ENCODE data around the gene HLF. TPM values are rescaled to one million over a fixed set of nuclear protein-coding genes. Genes with fewer than 3 reads are reported as not detected.

HLF gene
- total and polyA plus RNA-seq, 2 of the 4 experiments (the other 2 are of a cell fraction) = 0.18 TPM; not detected in 1

- dilution Hi-C loops (cut with HindIII; ENCODE audit: low sequenced_read_pairs, unreplicated experiment) (no loop called here), in situ Hi-C loops (cut with MboI; ENCODE audit: low sequenced_read_pairs) (no loop called here), intact Hi-C loops (cut with micrococcal nuclease) (no loop called here)
- Histone ChIP-seq H3K27ac (ENCODE audit: insufficient read depth, low read length) (no peak overlapping the region), H3K4me2 (ENCODE audit: low read depth, low read length) (no peak overlapping the region), H2AK5ac (ENCODE audit: low read depth, low read length) (no peak overlapping the region), H3K36me3 (ENCODE audit: control insufficient read depth, insufficient read depth, low read length) (no peaks in the 10 kb centered on the region), H3K9me3 (ENCODE audit: control insufficient read depth, insufficient read depth, low read length) (no peaks in the 10 kb centered on the region), H3K4me1 (ENCODE audit: control insufficient read depth, insufficient read depth, low read length) (no peaks in the 10 kb centered on the region), H2AFZ (replicated peaks; ENCODE audit: low read length, poor library complexity) (no peak overlapping the region), H4K20me1 (ENCODE audit: insufficient read depth, low read length) (no peaks in the 10 kb centered on the region), H3K56ac (ENCODE audit: extremely low read depth, insufficient read depth, low read length) (no peak overlapping the region), H3K18ac (ENCODE audit: low read depth, low read length) (no peak overlapping the region), H3K14ac (replicated peaks; ENCODE audit: low read depth, low read length) (no peak overlapping the region), H4K8ac (ENCODE audit: low read depth in 2 of 2, low read length in 2 of 2) (no peak overlapping the region), H4K91ac (ENCODE audit: insufficient read depth, low read depth, low read length) (no peak overlapping the region), H2AK9ac (replicated peaks; ENCODE audit: low read depth, low read length, poor library complexity) (no peak overlapping the region), H3K79me1 (ENCODE audit: low read depth in 1 of 2, low read length in 2 of 2) (no peaks in the 10 kb centered on the region), H3K4ac (ENCODE audit: low read depth, low read length) (no peak overlapping the region), H3K9me1 (ENCODE audit: insufficient read depth, low read length) (no peaks in the 10 kb centered on the region), H2BK15ac (ENCODE audit: low read depth, low read length) (no peak overlapping the region), H3K23ac (ENCODE audit: low read depth, low read length) (no peak overlapping the region), H3K9ac (ENCODE audit: low read depth, low read length) (no peak overlapping the region), H2BK20ac (ENCODE audit: low read depth, low read length) (no peak overlapping the region), H3K27me3 (ENCODE audit: control insufficient read depth, insufficient read depth, low read length) (no peaks in the 10 kb centered on the region), H4K5ac (ENCODE audit: low read depth, low read length) (no peak overlapping the region), H2BK5ac (ENCODE audit: low read depth, low read length, poor library complexity, severe bottlenecking) (no peak overlapping the region), H2BK120ac (ENCODE audit: low read depth, low read length) (no peak overlapping the region), H3K4me3 (ENCODE audit: insufficient read depth, low read depth, low read length) (no peak overlapping the region)
- BruUV-seq (replicated peaks) = no TSS peak
- POLR2A ChIA-PET (ENCODE audit: unreplicated experiment) = no interaction called here
- no CpG with 5 or more reads among the region's 1 CpG for WGBS, 2 experiments (ENCODE audit: extremely low coverage in 2 of 2, insufficient read length in 1 of 2)
- no peak for ATAC-seq (ENCODE audit: low read depth)
- no peak for DNase-seq
- CTCF ChIA-PET = no interaction called here
- TF ChIP-seq USF2 (IDR thresholded peaks at IDR 0.05; ENCODE audit: low read depth, low read length) (no peak), FOS (IDR thresholded peaks at IDR 0.05; ENCODE audit: low read depth, low read length) (no peak), CHD1 (IDR thresholded peaks at IDR 0.05; ENCODE audit: low read depth, low read length) (no peak), NFE2L2 (IDR thresholded peaks at IDR 0.05; ENCODE audit: low read depth, low read length) (no peak), MAZ (IDR thresholded peaks at IDR 0.05; ENCODE audit: borderline replicate concordance, low read depth, low read length) (no peak), MXI1 (IDR thresholded peaks at IDR 0.05; ENCODE audit: borderline replicate concordance, low read depth, low read length) (no peak), CEBPB (IDR thresholded peaks at IDR 0.05; ENCODE audit: low read depth, low read length) (no peak), SMC3 (IDR thresholded peaks at IDR 0.05; ENCODE audit: low read depth, low read length) (no peak)
These were observed 18.2 kb upstream of the HLF start for GRCh38 chr17:55246583-55246982.

Data from IMR-90 (cell line).